CD14-positive monocyte (primary cell): ENCODE data around the gene ACAP3. TPM values are rescaled to one million over a fixed set of nuclear protein-coding genes. Genes with fewer than 3 reads are reported as not detected.
A peak's percentile ranks its signal among the peaks of the same experiment; 100 is the strongest.

Experiments used
- DNase-seq, 3 donors: peaks; one replicate each; pipeline ENCODE4 v3.0.0-alpha.2; 2011 to 2022
- H2AFZ ChIP-seq: 2 replicates; pipeline ENCODE4 v1.6.0; 2012; ENCODE audit warnings: mild to moderate bottlenecking, low read depth, low read length, inconsistent platforms; ENCODE audit not compliant: insufficient read depth, poor library complexity, severe bottlenecking
- H3K27ac ChIP-seq, 2 donors: 1 replicate in 1 of 2; 2 replicates in 1 of 2; pipeline ENCODE4 v1.5.1; 2012 to 2013; ENCODE audit warnings: low read length in 2 of 2, control low read depth in 1 of 2, inconsistent platforms in 1 of 2, low read depth in 1 of 2, mild to moderate bottlenecking in 1 of 2
- H3K27me3 ChIP-seq, 2 donors: one replicate each; pipeline versions ENCODE4 v1.6.0 to v1.6.1; 2011 to 2013; ENCODE audit warnings: low read length in 2 of 2; ENCODE audit not compliant: control insufficient read depth in 2 of 2, insufficient read depth in 2 of 2
- H3K36me3 ChIP-seq, 2 donors: replicated peaks in 1 of 2; 1 replicate in 1 of 2; 2 replicates in 1 of 2; pipeline versions ENCODE4 v1.5.1 to v1.6.1; 2012 to 2013; ENCODE audit warnings: low read length in 2 of 2, control low read depth in 1 of 2, inconsistent platforms in 1 of 2, mild to moderate bottlenecking in 1 of 2; ENCODE audit not compliant: insufficient read depth in 2 of 2, control insufficient read depth in 1 of 2
- H3K4me1 ChIP-seq, 2 donors: 1 replicate in 1 of 2; 2 replicates in 1 of 2; pipeline versions ENCODE4 v1.5.1 to v1.6.1; 2012 to 2013; ENCODE audit warnings: low read length in 2 of 2, control low read depth in 1 of 2, inconsistent platforms in 1 of 2, mild to moderate bottlenecking in 1 of 2, moderate library complexity in 1 of 2; ENCODE audit not compliant: insufficient read depth in 2 of 2, control insufficient read depth in 1 of 2
- H3K4me2 ChIP-seq: replicated peaks from 2 replicates; pipeline ENCODE3; 2012; ENCODE audit warnings: low read length, moderate library complexity, mild to moderate bottlenecking; ENCODE audit not compliant: poor library complexity, severe bottlenecking; ENCODE audit errors: extremely low read depth
- H3K4me3 ChIP-seq, 3 experiments: fragments of 200-600 bp in 1 of 3; sonication (generic) in 1 of 3; replicated peaks in 1 of 3; 1 replicate in 2 of 3; 2 replicates in 1 of 3; pipeline ENCODE4 v1.5.1; 2011 to 2013; ENCODE audit warnings: low read length in 3 of 3, mild to moderate bottlenecking in 3 of 3, control low read depth in 2 of 3, low read depth in 2 of 3, inconsistent platforms in 1 of 3, moderate library complexity in 1 of 3
- H3K79me2 ChIP-seq: 2 replicates; pipeline ENCODE4 v1.6.0; 2012; ENCODE audit warnings: mild to moderate bottlenecking, control low read depth, inconsistent platforms, low read length, moderate library complexity; ENCODE audit not compliant: insufficient read depth
- H3K9ac ChIP-seq: 2 replicates; pipeline ENCODE4 v1.6.0; 2017; ENCODE audit warnings: low read length, mild to moderate bottlenecking; ENCODE audit not compliant: insufficient read depth, poor library complexity, severe bottlenecking
- H3K9me3 ChIP-seq, 2 donors: replicated peaks in 1 of 2; 1 replicate in 1 of 2; 2 replicates in 1 of 2; pipeline versions ENCODE4 v1.5.1 to v1.6.1; 2012 to 2013; ENCODE audit warnings: low read length in 2 of 2, control low read depth in 1 of 2; ENCODE audit not compliant: control insufficient read depth in 1 of 2, insufficient read depth in 1 of 2
- H4K20me1 ChIP-seq: 2 replicates; pipeline ENCODE4 v1.6.0; 2012; ENCODE audit warnings: mild to moderate bottlenecking, low read length, control low read depth, moderate library complexity; ENCODE audit not compliant: insufficient read depth
- H3K27ac Mint-ChIP-seq, 7 donors: one replicate each; pipeline ENCODE4 v1.8.0; 2020; ENCODE audit warnings: mild to moderate bottlenecking in 7 of 7, mixed read lengths in 7 of 7, moderate library complexity in 6 of 7, inconsistent platforms in 2 of 7
- H3K27me3 Mint-ChIP-seq, 3 donors: one replicate each; pipeline ENCODE4 v1.8.0; 2021 to 2022; ENCODE audit warnings: low read depth in 3 of 3, mild to moderate bottlenecking in 3 of 3, mixed read lengths in 3 of 3, moderate library complexity in 3 of 3, inconsistent platforms in 1 of 3
- H3K36me3 Mint-ChIP-seq, 2 donors: one replicate each; pipeline ENCODE4 v1.8.0; 2020; ENCODE audit warnings: mixed read lengths in 2 of 2, inconsistent platforms in 1 of 2, mild to moderate bottlenecking in 1 of 2
- H3K4me1 Mint-ChIP-seq: one replicate; pipeline ENCODE4 v1.8.0; 2020; ENCODE audit warnings: mild to moderate bottlenecking, mixed read lengths
- H3K4me3 Mint-ChIP-seq, 2 donors: one replicate each; pipeline ENCODE4 v1.8.0; 2020; ENCODE audit warnings: mild to moderate bottlenecking in 2 of 2, mixed read lengths in 2 of 2, moderate library complexity in 1 of 2
- H3K9me3 Mint-ChIP-seq, 7 donors: one replicate each; pipeline ENCODE4 v1.8.0; 2020 to 2022; ENCODE audit warnings: mixed read lengths in 7 of 7, mild to moderate bottlenecking in 6 of 7, moderate library complexity in 6 of 7, inconsistent platforms in 2 of 7
- WGBS: methylation state at CpG from one replicate; pipeline ENCODE4 v1.1.5; 2013; ENCODE audit warnings: missing lambda C conversion rate; ENCODE audit not compliant: insufficient coverage; 5-methylcytosine and 5-hydroxymethylcytosine counted together
- intact Hi-C, 2 donors: fragments of 100-400 bp; cut with micrococcal nuclease; formaldehyde crosslinking; loops; one replicate each; pipeline versions ENCODE4 v1.15.0 to v1.15.1; 2023
- polyA minus RNA-seq: library from RNA; depleted of rRNA, polyadenylated mRNA; stranded (reverse); fragments of >200 nt; gene quantifications from 2 replicates; pipeline ENCODE4 v1.2.3, GENCODE V29; 2012
- polyA plus RNA-seq, 3 donors: library from polyadenylated mRNA; depleted of rRNA in 1 of 3; unstranded in 2 of 3; stranded (reverse) in 1 of 3; fragments of 300-500 nt in 2 of 3; fragments of >200 nt in 1 of 3; fragmentation: Illumina TruSeq in 2 of 3; gene quantifications; 1 replicate in 2 of 3; 2 replicates in 1 of 3; pipeline ENCODE4 v1.2.3, GENCODE V29; 2012 to 2021
- total RNA-seq, 12 experiments: library from RNA in 1 of 12; stranded (reverse) in 1 of 12; fragments of 120-200 nt in 1 of 12; gene quantifications; one replicate each; pipeline ENCODE4 v1.2.4 and lab custom pipeline; 2013 to 2026; ENCODE audit warnings: mixed read lengths in 6 of 12, inconsistent platforms in 1 of 12
- TF ChIP-seq, protein P1 (sequence below): fragments of 200-600 bp; IDR thresholded peaks from one replicate; pipeline ENCODE4 v1.8.0; 2022; ENCODE audit warnings: antibody characterized with exemption, mild to moderate bottlenecking

Gene ACAP3
- total RNA-seq (2013) = 28.8 TPM
- 100 to 1,000 TPM in 1 of 3 donors, 1 to 10 TPM in 2; 3.5 to 132 (median 4.0) TPM for polyA plus RNA-seq
- 35.5 and 43.5 TPM in 2 replicates for polyA minus RNA-seq
- total RNA-seq (lab: John Stamatoyannopoulos, UW) = 14.6 to 80.2 (median 50.3) reads per million in 11 experiments

GRCh38 chr1:1307923-1308755 lies at the start of gene ACAP3, which contains the start of gene PUSL1:
ACAP3 (minus strand) TSS chr1:1307930; CDS start chr1:1307815, 115 bp downstream.
PUSL1 (plus strand) TSS chr1:1308597; CDS start chr1:1308644, 47 bp downstream.
- under 1% methylated on average over 112 of the region's 131 CpGs for WGBS
- peaks cover 44% of the 10 kb centered on the region for H3K79me2 ChIP-seq
- H3K9ac ChIP-seq = peak within 1 kb of the TSS; percentile 81
- H3K27me3 Mint-ChIP-seq = peaks cover 0 to 4% (median 0%) of the 10 kb centered on the region in 3 donors
- H3K4me3 Mint-ChIP-seq = peak within 1 kb of the TSS; percentile 81 to 90
- peaks cover 28 to 29% of the 10 kb centered on the region in 2 donors for H3K36me3 ChIP-seq
- peaks cover 8 to 27% of the 10 kb centered on the region in 2 donors for H3K36me3 Mint-ChIP-seq
- no peaks in the 10 kb centered on the region for H3K9me3 ChIP-seq
- peak within 1 kb of the TSS; percentile 83 to 96 (median 90) for H3K27ac Mint-ChIP-seq
- intact Hi-C loops = loop anchor here in 1 of 2 donors (5.0 kb wide), 2 partner anchors 69 to 474 kb away; partner anchors contain the start of gene AURKAIP1
- peak within 1 kb of the TSS; percentile 91 for H2AFZ ChIP-seq
- H3K9me3 Mint-ChIP-seq = no peaks in the 10 kb centered on the region
- peak; percentile 88 to 90 (median 89) for DNase-seq
- H3K27me3 ChIP-seq = no peaks in the 10 kb centered on the region
- peaks cover 52% of the 10 kb centered on the region for H4K20me1 ChIP-seq
- H3K27ac ChIP-seq = peak within 1 kb of the TSS; percentile 75 to 86
- H3K4me1 ChIP-seq = peaks cover 39 to 55% of the 10 kb centered on the region in 2 donors
- TF ChIP-seq, protein P1, sequence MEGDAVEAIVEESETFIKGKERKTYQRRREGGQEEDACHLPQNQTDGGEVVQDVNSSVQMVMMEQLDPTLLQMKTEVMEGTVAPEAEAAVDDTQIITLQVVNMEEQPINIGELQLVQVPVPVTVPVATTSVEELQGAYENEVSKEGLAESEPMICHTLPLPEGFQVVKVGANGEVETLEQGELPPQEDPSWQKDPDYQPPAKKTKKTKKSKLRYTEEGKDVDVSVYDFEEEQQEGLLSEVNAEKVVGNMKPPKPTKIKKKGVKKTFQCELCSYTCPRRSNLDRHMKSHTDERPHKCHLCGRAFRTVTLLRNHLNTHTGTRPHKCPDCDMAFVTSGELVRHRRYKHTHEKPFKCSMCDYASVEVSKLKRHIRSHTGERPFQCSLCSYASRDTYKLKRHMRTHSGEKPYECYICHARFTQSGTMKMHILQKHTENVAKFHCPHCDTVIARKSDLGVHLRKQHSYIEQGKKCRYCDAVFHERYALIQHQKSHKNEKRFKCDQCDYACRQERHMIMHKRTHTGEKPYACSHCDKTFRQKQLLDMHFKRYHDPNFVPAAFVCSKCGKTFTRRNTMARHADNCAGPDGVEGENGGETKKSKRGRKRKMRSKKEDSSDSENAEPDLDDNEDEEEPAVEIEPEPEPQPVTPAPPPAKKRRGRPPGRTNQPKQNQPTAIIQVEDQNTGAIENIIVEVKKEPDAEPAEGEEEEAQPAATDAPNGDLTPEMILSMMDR = no peak
- peak within 1 kb of the TSS; percentile 99 for H3K4me2 ChIP-seq
- H3K4me3 ChIP-seq = peak within 1 kb of the TSS; percentile 57 to 91 (median 88)
- peaks cover 36% of the 10 kb centered on the region for H3K4me1 Mint-ChIP-seq

DNA sequence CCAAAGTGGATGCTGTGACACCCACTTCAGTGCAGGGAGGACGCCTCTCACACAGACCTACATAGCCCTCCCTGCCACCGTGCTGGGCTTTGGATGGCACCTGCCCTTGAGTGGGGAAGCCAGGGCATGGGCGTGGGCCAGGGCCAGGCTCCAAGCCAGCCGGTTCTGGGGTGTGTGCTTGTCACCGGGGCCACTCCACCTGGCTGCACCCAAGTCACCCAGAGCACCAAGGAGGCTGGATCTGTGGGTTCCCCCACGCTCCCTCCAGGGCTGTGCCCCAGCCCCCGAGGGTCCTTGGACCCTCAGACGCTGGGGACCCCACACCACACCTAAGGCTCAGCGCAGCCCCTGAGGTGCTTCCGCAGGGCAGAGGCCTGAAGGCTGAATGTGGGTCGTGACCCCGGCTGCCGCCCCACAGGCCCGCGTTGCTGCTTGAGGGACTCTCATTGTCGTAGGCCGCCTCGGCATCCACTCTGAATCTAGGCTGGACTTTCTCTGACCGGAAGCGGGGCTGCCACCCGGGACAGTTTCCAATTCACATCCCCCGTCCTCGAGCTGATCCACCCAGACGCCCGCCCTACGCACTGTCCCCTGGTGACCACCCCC lies 49.2 kb upstream of the ACAP3 start:
- TF ChIP-seq, protein P1 = no peak
- peaks cover 0 to 6% of the 10 kb centered on the region in 2 donors for H3K36me3 Mint-ChIP-seq
- H4K20me1 ChIP-seq = peaks cover under 1% of the 10 kb centered on the region
- no peak overlapping the region for H2AFZ ChIP-seq
- H3K9me3 ChIP-seq = no peaks in the 10 kb centered on the region
- peaks cover 5% of the 10 kb centered on the region for H3K4me1 Mint-ChIP-seq
- peak overlapping the region in 1 of 2 donors; percentile 37 for H3K4me3 Mint-ChIP-seq
- no peak for DNase-seq
- H3K4me2 ChIP-seq = no peak overlapping the region
- H3K27me3 ChIP-seq = peaks cover 11 to 82% of the 10 kb centered on the region in 2 donors
- intact Hi-C loops = no loop called here
- no peak overlapping the region for H3K27ac Mint-ChIP-seq
- H3K4me1 ChIP-seq = no peaks in the 10 kb centered on the region
- no peak overlapping the region for H3K27ac ChIP-seq
- H3K9me3 Mint-ChIP-seq = peaks cover 0 to 10% (median 7%) of the 10 kb centered on the region in 7 donors
- 77% methylated on average over 22 of the region's 26 CpGs for WGBS
- H3K27me3 Mint-ChIP-seq = peaks cover 69 to 99% (median 75%) of the 10 kb centered on the region in 3 donors
- no peak overlapping the region for H3K4me3 ChIP-seq
- no peaks in the 10 kb centered on the region for H3K36me3 ChIP-seq
- no peak overlapping the region for H3K9ac ChIP-seq
- no peaks in the 10 kb centered on the region for H3K79me2 ChIP-seq
